GM12891 (cell line): Measurements from ENCODE around the gene GLS.
A peak's percentile ranks its signal among the peaks of the same experiment; 100 is the strongest.

Experiments
- DNase-seq: peaks from one replicate; pipeline ENCODE4 v3.0.0; 2011; ENCODE audit warnings: low spot score; ENCODE audit not compliant: insufficient read length
- FAIRE-seq: peaks from 2 replicates; lab custom pipeline; 2011; peaks lifted over from hg19 to GRCh38; lab: Jason Lieb, UNC
- PAX5 ChIP-seq: IDR thresholded peaks from 2 replicates; pipeline ENCODE4 v1.6.1; 2011; ENCODE audit warnings: low read length, moderate library complexity, mild to moderate bottlenecking; ENCODE audit not compliant: insufficient read depth, severe bottlenecking
- POLR2A ChIP-seq: IDR thresholded peaks from 2 replicates; pipeline ENCODE4 v1.6.1; 2011; ENCODE audit warnings: low read depth, low read length, control low read depth
- POLR2AphosphoS5 ChIP-seq: IDR thresholded peaks from 2 replicates; pipeline ENCODE4 v1.6.1; 2011; ENCODE audit warnings: low read depth, low read length, control low read depth
- POU2F2 ChIP-seq: IDR thresholded peaks from 2 replicates; pipeline ENCODE4 v1.6.1; 2011; ENCODE audit warnings: low read depth, mild to moderate bottlenecking, control low read depth, low read length, moderate library complexity
- SPI1 ChIP-seq: IDR thresholded peaks from 2 replicates; pipeline ENCODE4 v1.6.1; 2011; ENCODE audit warnings: low read depth, low read length, control low read depth
- TAF1 ChIP-seq: IDR thresholded peaks from 2 replicates; pipeline ENCODE4 v1.6.1; 2011; ENCODE audit warnings: low read depth, low read length, control low read depth

The GLS gene

GRCh38 chr2:190922376-190922775, 41.8 kb downstream of the GLS start:
- FAIRE-seq = peak; percentile 31
- DNase-seq = no peak
- TF ChIP-seq POU2F2 = no peak
- TF ChIP-seq SPI1 = no peak
- no peak for TF ChIP-seq POLR2A
- TF ChIP-seq TAF1 = no peak
- TF ChIP-seq POLR2AphosphoS5 = no peak
- no peak for TF ChIP-seq PAX5

- TF ChIP-seq SPI1 (no peak), POU2F2 (no peak)
- DNase-seq (no peak), FAIRE-seq (no peak)
Measured at GRCh38 chr2:190927301-190927700, 46.7 kb downstream of the GLS start.

- DNase-seq (no peak), FAIRE-seq (no peak)
- TF ChIP-seq SPI1 (no peak), POLR2AphosphoS5 (no peak), PAX5 (no peak), POLR2A (no peak), POU2F2 (no peak), TAF1 (no peak)
Measured at GRCh38 chr2:190929919-190930318, 49.3 kb downstream of the GLS start.

GRCh38 chr2:190930411-190930810, 49.8 kb downstream of the GLS start:
- DNase-seq (no peak), FAIRE-seq (peak; percentile 16)
- no peak for TF ChIP-seq SPI1
- TF ChIP-seq TAF1 = no peak
- TF ChIP-seq POLR2A = no peak
- no peak for TF ChIP-seq POU2F2
- no peak for TF ChIP-seq POLR2AphosphoS5
- TF ChIP-seq PAX5 = no peak

GRCh38 chr2:190932514-190932913, 51.9 kb downstream of the GLS start:
- FAIRE-seq = no peak
- no peak for DNase-seq
- no peak for TF ChIP-seq SPI1
- TF ChIP-seq POLR2A = no peak
- TF ChIP-seq PAX5 = no peak
- no peak for TF ChIP-seq POU2F2
- TF ChIP-seq TAF1 = no peak
- TF ChIP-seq POLR2AphosphoS5 = no peak

GRCh38 chr2:190933361-190933760, 52.7 kb downstream of the GLS start:
- FAIRE-seq = no peak

GRCh38 chr2:190935054-190935453, 54.4 kb downstream of the GLS start:
- DNase-seq (no peak), FAIRE-seq (no peak)
- TF ChIP-seq TAF1 = no peak
- no peak for TF ChIP-seq POU2F2
- TF ChIP-seq POLR2AphosphoS5 = no peak
- TF ChIP-seq PAX5 = no peak
- TF ChIP-seq POLR2A = no peak
- TF ChIP-seq SPI1 = no peak

More at GRCh38 chr2:190933361-190933760, 52.7 kb downstream of the GLS start:
- DNase-seq = no peak
- TF ChIP-seq SPI1 = no peak
- TF ChIP-seq POU2F2 = no peak
- no peak for TF ChIP-seq TAF1
- no peak for TF ChIP-seq POLR2A
- TF ChIP-seq POLR2AphosphoS5 = no peak
- TF ChIP-seq PAX5 = no peak

- no peak for FAIRE-seq
- TF ChIP-seq POLR2AphosphoS5 = no peak
- no peak for TF ChIP-seq PAX5
- TF ChIP-seq POLR2A = no peak
- no peak for TF ChIP-seq POU2F2
- TF ChIP-seq TAF1 = no peak
- no peak for TF ChIP-seq SPI1
- no peak for DNase-seq
Measured at GRCh38 chr2:190938771-190939335, 58.2 kb downstream of the GLS start.

- TF ChIP-seq POU2F2 (no peak), SPI1 (no peak), TAF1 (no peak), POLR2A (no peak), PAX5 (no peak), POLR2AphosphoS5 (no peak)
- FAIRE-seq = no peak
- DNase-seq = no peak
Measured at GRCh38 chr2:190940454-190940853, 59.8 kb downstream of the GLS start.

GRCh38 chr2:190941571-190941970, 61.0 kb downstream of the GLS start:
- no peak for TF ChIP-seq TAF1
- 0 out of 2 replicates have a peak, but pooled peaks have one; percentile 27 for TF ChIP-seq POLR2AphosphoS5
- TF ChIP-seq POU2F2 = no peak
- TF ChIP-seq POLR2A = peak; percentile 46; the same call in 1 of the 2 replicates
- TF ChIP-seq PAX5 = no peak
- no peak for TF ChIP-seq SPI1
- FAIRE-seq = no peak

More at GRCh38 chr2:190941571-190941970, 61.0 kb downstream of the GLS start:
- DNase-seq = no peak
